GM23338 (cell line): Measurements from ENCODE around the gene ADRA2B. TPM values are rescaled to one million over a fixed set of nuclear protein-coding genes. Genes with fewer than 3 reads are reported as not detected.

Experiments
- EZH2 ChIP-seq: fragments of 200-600 bp; sonication (generic); IDR thresholded peaks from one replicate; pipeline ENCODE4 v1.8.0; 2017; ENCODE audit warnings: antibody characterized with exemption, mild to moderate bottlenecking, low read depth; ENCODE audit not compliant: unreplicated experiment
- EZH2phosphoT487 ChIP-seq: fragments of 200-600 bp; sonication (generic); IDR thresholded peaks from one replicate; pipeline ENCODE4 v1.8.1; 2018; ENCODE audit warnings: antibody characterized with exemption; ENCODE audit not compliant: unreplicated experiment
- NANOG ChIP-seq: IDR thresholded peaks from 2 replicates; pipeline ENCODE4 v1.6.1; 2016; ENCODE audit warnings: antibody characterized with exemption, borderline replicate concordance
- polyA plus RNA-seq: library from polyadenylated mRNA; unstranded; fragments of >200 nt; fragmentation: Nextera tagmentation; extraction: Ambion mirVana; gene quantifications from 2 replicates; pipeline ENCODE4 v1.2.1, GENCODE V29; 2016
- total RNA-seq: library from RNA; depleted of rRNA; stranded (reverse); fragments of >200 nt; shearing (Covaris generic); gene quantifications from 2 replicates; pipeline ENCODE4 v1.2.3, GENCODE V29; 2014
- TF ChIP-seq, protein P1 (sequence below): fragments of 250-450 bp; sonication (Bioruptor Pico); IDR thresholded peaks from 2 replicates; pipeline ENCODE4 v1.5.0; 2020; ENCODE audit warnings: mild to moderate bottlenecking, moderate library complexity
- TF ChIP-seq, protein P2 (sequence below), 2 experiments: fragments of 200-600 bp in 1 of 2; sonication (generic) in 1 of 2; conservative IDR thresholded peaks; 2 replicates each; pipeline versions ENCODE4 v1.5.1 to v1.6.1; 2016 to 2017; ENCODE audit warnings: antibody characterized with exemption in 2 of 2, low read depth in 2 of 2, mild to moderate bottlenecking in 2 of 2, moderate library complexity in 1 of 2
- TF ChIP-seq, protein P3 (sequence below): IDR thresholded peaks from 2 replicates; pipeline ENCODE4 v1.6.1; 2016; ENCODE audit warnings: antibody characterized with exemption

The ADRA2B gene
- total and polyA plus RNA-seq, 2 experiments from 2014 or later, result 1.7 to 5.9 TPM

DNA sequence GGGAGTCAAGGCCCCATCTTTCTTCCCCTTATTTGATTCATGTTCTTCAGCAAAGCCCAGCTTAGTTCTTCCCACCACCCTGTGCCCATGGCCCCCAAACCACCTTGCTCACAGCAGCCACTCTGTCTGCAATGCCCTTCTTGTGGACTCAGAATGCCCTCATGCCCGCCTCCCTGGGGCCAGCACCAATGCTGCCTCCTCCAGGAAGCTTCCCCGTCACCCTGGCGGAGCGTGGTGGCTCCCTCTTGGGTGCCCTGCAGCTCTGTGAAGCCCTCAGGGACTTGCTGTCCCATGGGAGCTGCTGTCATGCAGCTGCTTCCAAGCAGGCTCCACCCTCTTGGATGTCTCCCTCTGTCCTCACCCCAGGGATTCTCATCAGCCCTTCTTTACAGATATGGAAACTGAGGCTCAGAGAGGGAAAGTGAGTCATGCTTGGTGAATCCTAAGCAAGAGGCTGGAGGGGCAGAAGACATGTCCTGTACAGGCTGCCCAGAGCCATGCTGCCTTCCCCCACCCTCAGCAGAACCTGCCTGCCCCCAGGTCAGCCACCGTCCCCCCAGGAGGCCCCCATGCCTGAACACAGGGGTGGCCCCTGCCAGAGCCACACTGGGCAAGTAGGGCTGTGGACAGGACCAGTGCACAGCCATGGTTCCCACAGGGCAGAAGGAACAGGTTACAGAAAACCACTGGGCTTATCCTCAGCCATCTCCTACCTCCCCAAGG, 40.7 kb upstream of the ADRA2B start (continued):
- TF ChIP-seq, protein P1, sequence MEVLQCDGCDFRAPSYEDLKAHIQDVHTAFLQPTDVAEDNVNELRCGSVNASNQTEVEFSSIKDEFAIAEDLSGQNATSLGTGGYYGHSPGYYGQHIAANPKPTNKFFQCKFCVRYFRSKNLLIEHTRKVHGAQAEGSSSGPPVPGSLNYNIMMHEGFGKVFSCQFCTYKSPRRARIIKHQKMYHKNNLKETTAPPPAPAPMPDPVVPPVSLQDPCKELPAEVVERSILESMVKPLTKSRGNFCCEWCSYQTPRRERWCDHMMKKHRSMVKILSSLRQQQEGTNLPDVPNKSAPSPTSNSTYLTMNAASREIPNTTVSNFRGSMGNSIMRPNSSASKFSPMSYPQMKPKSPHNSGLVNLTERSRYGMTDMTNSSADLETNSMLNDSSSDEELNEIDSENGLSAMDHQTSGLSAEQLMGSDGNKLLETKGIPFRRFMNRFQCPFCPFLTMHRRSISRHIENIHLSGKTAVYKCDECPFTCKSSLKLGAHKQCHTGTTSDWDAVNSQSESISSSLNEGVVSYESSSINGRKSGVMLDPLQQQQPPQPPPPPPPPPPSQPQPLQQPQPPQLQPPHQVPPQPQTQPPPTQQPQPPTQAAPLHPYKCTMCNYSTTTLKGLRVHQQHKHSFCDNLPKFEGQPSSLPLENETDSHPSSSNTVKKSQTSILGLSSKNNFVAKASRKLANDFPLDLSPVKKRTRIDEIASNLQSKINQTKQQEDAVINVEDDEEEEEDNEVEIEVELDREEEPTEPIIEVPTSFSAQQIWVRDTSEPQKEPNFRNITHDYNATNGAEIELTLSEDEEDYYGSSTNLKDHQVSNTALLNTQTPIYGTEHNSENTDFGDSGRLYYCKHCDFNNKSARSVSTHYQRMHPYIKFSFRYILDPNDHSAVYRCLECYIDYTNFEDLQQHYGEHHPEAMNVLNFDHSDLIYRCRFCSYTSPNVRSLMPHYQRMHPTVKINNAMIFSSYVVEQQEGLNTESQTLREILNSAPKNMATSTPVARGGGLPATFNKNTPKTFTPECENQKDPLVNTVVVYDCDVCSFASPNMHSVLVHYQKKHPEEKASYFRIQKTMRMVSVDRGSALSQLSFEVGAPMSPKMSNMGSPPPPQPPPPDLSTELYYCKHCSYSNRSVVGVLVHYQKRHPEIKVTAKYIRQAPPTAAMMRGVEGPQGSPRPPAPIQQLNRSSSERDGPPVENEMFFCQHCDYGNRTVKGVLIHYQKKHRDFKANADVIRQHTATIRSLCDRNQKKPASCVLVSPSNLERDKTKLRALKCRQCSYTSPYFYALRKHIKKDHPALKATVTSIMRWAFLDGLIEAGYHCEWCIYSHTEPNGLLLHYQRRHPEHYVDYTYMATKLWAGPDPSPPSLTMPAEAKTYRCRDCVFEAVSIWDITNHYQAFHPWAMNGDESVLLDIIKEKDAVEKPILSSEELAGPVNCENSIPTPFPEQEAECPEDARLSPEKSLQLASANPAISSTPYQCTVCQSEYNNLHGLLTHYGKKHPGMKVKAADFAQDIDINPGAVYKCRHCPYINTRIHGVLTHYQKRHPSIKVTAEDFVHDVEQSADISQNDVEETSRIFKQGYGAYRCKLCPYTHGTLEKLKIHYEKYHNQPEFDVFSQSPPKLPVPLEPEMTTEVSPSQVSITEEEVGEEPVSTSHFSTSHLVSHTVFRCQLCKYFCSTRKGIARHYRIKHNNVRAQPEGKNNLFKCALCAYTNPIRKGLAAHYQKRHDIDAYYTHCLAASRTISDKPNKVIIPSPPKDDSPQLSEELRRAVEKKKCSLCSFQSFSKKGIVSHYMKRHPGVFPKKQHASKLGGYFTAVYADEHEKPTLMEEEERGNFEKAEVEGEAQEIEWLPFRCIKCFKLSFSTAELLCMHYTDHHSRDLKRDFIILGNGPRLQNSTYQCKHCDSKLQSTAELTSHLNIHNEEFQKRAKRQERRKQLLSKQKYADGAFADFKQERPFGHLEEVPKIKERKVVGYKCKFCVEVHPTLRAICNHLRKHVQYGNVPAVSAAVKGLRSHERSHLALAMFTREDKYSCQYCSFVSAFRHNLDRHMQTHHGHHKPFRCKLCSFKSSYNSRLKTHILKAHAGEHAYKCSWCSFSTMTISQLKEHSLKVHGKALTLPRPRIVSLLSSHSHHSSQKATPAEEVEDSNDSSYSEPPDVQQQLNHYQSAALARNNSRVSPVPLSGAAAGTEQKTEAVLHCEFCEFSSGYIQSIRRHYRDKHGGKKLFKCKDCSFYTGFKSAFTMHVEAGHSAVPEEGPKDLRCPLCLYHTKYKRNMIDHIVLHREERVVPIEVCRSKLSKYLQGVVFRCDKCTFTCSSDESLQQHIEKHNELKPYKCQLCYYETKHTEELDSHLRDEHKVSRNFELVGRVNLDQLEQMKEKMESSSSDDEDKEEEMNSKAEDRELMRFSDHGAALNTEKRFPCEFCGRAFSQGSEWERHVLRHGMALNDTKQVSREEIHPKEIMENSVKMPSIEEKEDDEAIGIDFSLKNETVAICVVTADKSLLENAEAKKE, result no peak
- TF ChIP-seq EZH2phosphoT487, result no peak
- TF ChIP-seq, protein P2, sequence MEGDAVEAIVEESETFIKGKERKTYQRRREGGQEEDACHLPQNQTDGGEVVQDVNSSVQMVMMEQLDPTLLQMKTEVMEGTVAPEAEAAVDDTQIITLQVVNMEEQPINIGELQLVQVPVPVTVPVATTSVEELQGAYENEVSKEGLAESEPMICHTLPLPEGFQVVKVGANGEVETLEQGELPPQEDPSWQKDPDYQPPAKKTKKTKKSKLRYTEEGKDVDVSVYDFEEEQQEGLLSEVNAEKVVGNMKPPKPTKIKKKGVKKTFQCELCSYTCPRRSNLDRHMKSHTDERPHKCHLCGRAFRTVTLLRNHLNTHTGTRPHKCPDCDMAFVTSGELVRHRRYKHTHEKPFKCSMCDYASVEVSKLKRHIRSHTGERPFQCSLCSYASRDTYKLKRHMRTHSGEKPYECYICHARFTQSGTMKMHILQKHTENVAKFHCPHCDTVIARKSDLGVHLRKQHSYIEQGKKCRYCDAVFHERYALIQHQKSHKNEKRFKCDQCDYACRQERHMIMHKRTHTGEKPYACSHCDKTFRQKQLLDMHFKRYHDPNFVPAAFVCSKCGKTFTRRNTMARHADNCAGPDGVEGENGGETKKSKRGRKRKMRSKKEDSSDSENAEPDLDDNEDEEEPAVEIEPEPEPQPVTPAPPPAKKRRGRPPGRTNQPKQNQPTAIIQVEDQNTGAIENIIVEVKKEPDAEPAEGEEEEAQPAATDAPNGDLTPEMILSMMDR (conservative IDR thresholded peaks at IDR 0.05; ENCODE audit: low read depth in 2 of 2), result no peak
- TF ChIP-seq NANOG, result no peak
- TF ChIP-seq, protein P3, sequence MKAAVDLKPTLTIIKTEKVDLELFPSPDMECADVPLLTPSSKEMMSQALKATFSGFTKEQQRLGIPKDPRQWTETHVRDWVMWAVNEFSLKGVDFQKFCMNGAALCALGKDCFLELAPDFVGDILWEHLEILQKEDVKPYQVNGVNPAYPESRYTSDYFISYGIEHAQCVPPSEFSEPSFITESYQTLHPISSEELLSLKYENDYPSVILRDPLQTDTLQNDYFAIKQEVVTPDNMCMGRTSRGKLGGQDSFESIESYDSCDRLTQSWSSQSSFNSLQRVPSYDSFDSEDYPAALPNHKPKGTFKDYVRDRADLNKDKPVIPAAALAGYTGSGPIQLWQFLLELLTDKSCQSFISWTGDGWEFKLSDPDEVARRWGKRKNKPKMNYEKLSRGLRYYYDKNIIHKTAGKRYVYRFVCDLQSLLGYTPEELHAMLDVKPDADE, result no peak
- no peak for TF ChIP-seq EZH2
